Right ventricle myocardium superior (tissue), 1 donor: ENCODE measurements around the gene RPL36. TPM values are rescaled to one million over a fixed set of nuclear protein-coding genes. Genes with fewer than 3 reads are reported as not detected.
"Not testable (repeated sequence)": the region's sequence is repeated elsewhere in the genome, so short reads cannot be mapped to it uniquely, and the experiment has no call there.

Experiments used
- ATAC-seq: fragments of 200-7000 bp; cut with Tn5 transposase; one replicate; pipeline ENCODE4 v1.9.1; 2020; ENCODE audit warnings: mild to moderate bottlenecking; ENCODE audit not compliant: poor library complexity
- DNase-seq: peaks from one replicate; pipeline ENCODE4 v3.0.0-alpha.2; 2020
- intact Hi-C: fragments of 100-400 bp; cut with DNase I; formaldehyde crosslinking; loops from one replicate; pipeline ENCODE4 v1.11.2; 2022
- total RNA-seq: library from RNA; stranded (reverse); fragmentation: NEBNext Ultra II Directional; extraction: Animal tissue kit (Norgen Biotek cat#: 25700); gene quantifications from one replicate; pipeline ENCODE4 v1.2.1, GENCODE V29; 2021
- donor health status: DM: no; HTN: yes; CAD: no; lungs with severe emphysema.

RPL36 gene
- total RNA-seq, 1 donor from 2014 or later = 367 TPM

GRCh38 chr19:5698635-5699422 is 8.7 kb downstream of the RPL36 start:
- intact Hi-C loops = no loop called here

GRCh38 chr19:5700455-5701092 is 10.5 kb downstream of the RPL36 start:
- intact Hi-C loops = no loop called here
- no peak for DNase-seq
- ATAC-seq = no peak

More at GRCh38 chr19:5698635-5699422, 8.7 kb downstream of the RPL36 start:
- DNase-seq (no peak), ATAC-seq (no peak)

GRCh38 chr19:5702053-5702410 is 11.9 kb downstream of the RPL36 start:
- intact Hi-C loops, DNase-seq, ATAC-seq: not testable (repeated sequence)

- intact Hi-C loops = no loop called here
- DNase-seq (no peak), ATAC-seq (no peak)
Observed at GRCh38 chr19:5703819-5704818, 14.0 kb downstream of the RPL36 start.

- intact Hi-C loops = no loop called here
- no peak for ATAC-seq
- no peak for DNase-seq
Observed at GRCh38 chr19:5705552-5705951, 15.5 kb downstream of the RPL36 start.

- intact Hi-C loops = no loop called here
- DNase-seq (no peak), ATAC-seq (no peak)
Observed at GRCh38 chr19:5706876-5707573, 16.9 kb downstream of the RPL36 start.

GRCh38 chr19:5707576-5708575 is 17.8 kb downstream of the RPL36 start:
- intact Hi-C loops = no loop called here
- ATAC-seq = no peak
- DNase-seq = no peak

- intact Hi-C loops = no loop called here
- ATAC-seq = no peak
- no peak for DNase-seq
Observed at GRCh38 chr19:5711025-5711424, 20.9 kb downstream of the RPL36 start.

GRCh38 chr19:5711713-5712161 is 21.6 kb downstream of the RPL36 start:
- ATAC-seq (no peak), DNase-seq (no peak)
- intact Hi-C loops = no loop called here

- intact Hi-C loops = no loop called here
- no peak for ATAC-seq
- no peak for DNase-seq
Observed at GRCh38 chr19:5713228-5713627, 23.1 kb downstream of the RPL36 start.

- intact Hi-C loops = no loop called here
- no peak for ATAC-seq
Observed at GRCh38 chr19:5714816-5715215, 24.7 kb downstream of the RPL36 start.

GRCh38 chr19:5717215-5717935 is 27.3 kb downstream of the RPL36 start:
- ATAC-seq (no peak), DNase-seq (no peak)
- intact Hi-C loops = no loop called here

More at GRCh38 chr19:5714816-5715215, 24.7 kb downstream of the RPL36 start:
- DNase-seq = no peak

- no peak for DNase-seq
- ATAC-seq = no peak
- intact Hi-C loops = no loop called here
Observed at GRCh38 chr19:5718037-5718578, 28.0 kb downstream of the RPL36 start.

GRCh38 chr19:5718579-5719273 is 28.6 kb downstream of the RPL36 start:
- ATAC-seq (no peak), DNase-seq (no peak)
- intact Hi-C loops = no loop called here

GRCh38 chr19:5719274-5719960 is 29.3 kb downstream of the RPL36 start:
- intact Hi-C loops = no loop called here
- ATAC-seq (no peak), DNase-seq (no peak)
